GM12865 (cell line): ENCODE measurements around the gene LDHAL6B.

ENCODE experiments used
- DNase-seq: peaks from one replicate; pipeline ENCODE4 v3.0.0; 2010; ENCODE audit warnings: low read depth
- H3K4me3 ChIP-seq: 2 replicates; pipeline ENCODE4 v1.5.1; 2011; ENCODE audit warnings: mild to moderate bottlenecking, low read depth, low read length, control low read depth
- TF ChIP-seq, protein P1 (sequence below): IDR thresholded peaks from 2 replicates; pipeline ENCODE4 v1.5.1; 2011; ENCODE audit warnings: low read length, control low read depth, low read depth, inconsistent platforms; ENCODE audit not compliant: insufficient read depth; ENCODE audit errors: missing control alignments

The LDHAL6B gene

DNA sequence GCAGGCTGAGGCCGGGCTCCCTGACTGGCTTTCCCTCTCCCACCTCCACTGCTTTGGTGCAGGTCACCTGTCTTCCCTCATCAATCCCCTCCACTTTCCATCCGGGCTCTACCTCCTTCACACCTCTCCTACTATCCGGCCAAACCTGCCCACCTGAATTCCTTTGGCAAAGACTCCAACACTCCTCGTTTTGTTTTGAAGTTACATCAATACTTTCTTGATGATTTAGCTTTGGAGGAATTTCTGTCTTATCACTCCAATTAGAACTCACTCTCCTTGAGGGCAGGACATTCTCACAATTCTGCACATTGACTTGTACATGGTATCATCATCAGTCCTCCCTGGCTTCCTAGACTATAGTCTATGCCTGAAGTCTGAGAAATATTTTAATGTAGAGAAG lies 20.4 kb downstream of the LDHAL6B start:
- DNase-seq: no peak
- TF ChIP-seq, protein P1, sequence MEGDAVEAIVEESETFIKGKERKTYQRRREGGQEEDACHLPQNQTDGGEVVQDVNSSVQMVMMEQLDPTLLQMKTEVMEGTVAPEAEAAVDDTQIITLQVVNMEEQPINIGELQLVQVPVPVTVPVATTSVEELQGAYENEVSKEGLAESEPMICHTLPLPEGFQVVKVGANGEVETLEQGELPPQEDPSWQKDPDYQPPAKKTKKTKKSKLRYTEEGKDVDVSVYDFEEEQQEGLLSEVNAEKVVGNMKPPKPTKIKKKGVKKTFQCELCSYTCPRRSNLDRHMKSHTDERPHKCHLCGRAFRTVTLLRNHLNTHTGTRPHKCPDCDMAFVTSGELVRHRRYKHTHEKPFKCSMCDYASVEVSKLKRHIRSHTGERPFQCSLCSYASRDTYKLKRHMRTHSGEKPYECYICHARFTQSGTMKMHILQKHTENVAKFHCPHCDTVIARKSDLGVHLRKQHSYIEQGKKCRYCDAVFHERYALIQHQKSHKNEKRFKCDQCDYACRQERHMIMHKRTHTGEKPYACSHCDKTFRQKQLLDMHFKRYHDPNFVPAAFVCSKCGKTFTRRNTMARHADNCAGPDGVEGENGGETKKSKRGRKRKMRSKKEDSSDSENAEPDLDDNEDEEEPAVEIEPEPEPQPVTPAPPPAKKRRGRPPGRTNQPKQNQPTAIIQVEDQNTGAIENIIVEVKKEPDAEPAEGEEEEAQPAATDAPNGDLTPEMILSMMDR: no peak
- H3K4me3 ChIP-seq: no peak overlapping the region

DNA sequence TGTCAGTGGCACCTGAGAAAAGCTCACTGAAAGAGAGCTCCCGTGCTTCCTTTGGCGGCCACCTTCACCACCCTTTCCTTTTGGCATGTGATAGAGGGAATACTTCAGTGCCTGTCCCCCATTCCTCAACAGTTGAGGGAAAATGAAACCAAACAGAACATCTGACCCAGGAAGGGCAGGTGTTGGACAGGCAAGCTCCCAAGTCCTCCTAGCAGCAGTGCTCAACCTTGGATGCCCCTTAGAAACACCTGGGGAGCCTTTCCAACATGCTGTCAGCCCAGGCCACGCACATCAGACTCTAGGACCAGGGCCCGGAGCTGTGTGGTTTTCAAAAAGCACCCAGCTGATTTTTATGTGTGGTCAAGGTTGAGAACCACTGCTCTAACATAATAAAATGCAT lies 22.4 kb downstream of the LDHAL6B start:
- TF ChIP-seq, protein P1: no peak
- no peak overlapping the region for H3K4me3 ChIP-seq
- no peak for DNase-seq

DNA sequence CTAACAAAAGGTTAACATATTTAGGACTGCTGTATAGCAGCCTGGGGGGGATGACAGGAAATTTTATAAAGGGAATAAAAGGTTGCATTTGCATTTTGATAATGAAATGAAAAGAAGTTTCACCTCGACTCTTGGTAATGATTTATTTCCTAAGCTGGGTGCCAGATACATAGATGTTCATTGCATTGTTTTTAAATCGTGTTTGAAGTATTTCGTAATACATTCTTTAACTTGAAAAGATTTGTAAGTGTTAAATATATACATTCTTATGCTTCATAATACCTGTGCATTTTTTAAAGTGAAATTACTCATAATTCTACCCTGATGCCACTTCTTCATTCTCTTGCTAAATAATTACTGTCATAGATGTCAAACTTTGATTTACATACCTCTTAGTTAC lies 22.8 kb downstream of the LDHAL6B start:
- TF ChIP-seq, protein P1: no peak
- H3K4me3 ChIP-seq: no peak overlapping the region
- no peak for DNase-seq

DNA sequence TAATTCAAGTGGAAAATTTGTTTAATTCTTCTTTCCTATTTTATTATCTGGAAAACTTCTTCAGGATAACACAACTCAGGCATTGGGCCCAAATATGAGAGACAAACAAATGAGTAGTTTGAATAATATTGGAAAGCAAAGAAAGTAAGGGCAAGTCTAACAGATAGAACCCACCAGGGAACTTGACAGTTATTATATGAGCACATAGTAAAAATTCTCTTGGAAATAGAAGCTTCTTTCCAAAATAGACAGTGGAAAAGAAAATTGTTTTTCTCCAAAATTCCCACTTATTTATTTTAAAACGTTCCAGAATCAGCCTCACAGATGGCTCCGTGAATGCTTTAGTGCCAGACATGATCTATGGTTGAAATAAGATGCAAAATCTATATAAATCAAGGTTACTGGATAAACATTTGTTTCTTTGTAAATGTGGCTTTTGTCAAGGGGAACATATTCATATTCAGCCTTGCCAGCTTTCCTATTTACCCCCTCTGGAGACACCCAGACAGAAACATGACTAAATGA lies 23.9 kb downstream of the LDHAL6B start:
- TF ChIP-seq, protein P1: no peak
- H3K4me3 ChIP-seq: no peak overlapping the region
- no peak for DNase-seq

DNA sequence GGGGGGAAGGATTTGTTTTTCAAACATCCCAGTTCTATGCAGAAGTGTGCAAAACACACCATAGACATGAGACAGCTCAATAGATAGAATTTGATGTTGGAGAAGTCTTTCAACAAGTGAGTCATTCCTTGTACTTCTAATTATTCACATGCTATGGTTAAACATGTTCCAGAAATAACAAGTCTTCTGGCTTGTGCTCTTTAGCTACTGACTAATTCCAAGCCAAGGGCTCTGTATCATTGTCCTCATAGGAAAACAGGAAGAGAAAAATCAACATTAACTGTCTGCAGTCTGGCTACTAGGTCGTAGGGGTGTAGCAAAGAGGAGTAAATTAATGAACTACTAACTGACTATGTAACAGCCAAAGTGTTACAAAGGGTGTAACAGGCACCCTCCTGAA lies 25.8 kb downstream of the LDHAL6B start:
- TF ChIP-seq, protein P1: no peak
- DNase-seq: no peak

GRCh38 chr15:59236394-59236793 lies 29.8 kb downstream of the LDHAL6B start:
- TF ChIP-seq, protein P1: no peak
- no peak for DNase-seq
- H3K4me3 ChIP-seq: peak overlapping the region; percentile 59; the same call in 1 of the 2 replicates

More for the DNA sequence above, 25.8 kb downstream of the LDHAL6B start:
- no peak overlapping the region for H3K4me3 ChIP-seq

- H3K4me3 ChIP-seq: peak overlapping the region; percentile 59
- TF ChIP-seq, protein P1: no peak
- DNase-seq: peak; percentile 84
Observed at GRCh38 chr15:59237119-59237855, 30.6 kb downstream of the LDHAL6B start.
